Hepatocyte (in vitro differentiated cells): ENCODE results near the gene TTPAL.

Source experiments
- EZH2 ChIP-seq: fragments of 200-600 bp; sonication (generic); IDR thresholded peaks from 2 replicates; pipeline ENCODE4 v1.6.1; 2016; ENCODE audit warnings: antibody characterized with exemption, mild to moderate bottlenecking, borderline replicate concordance
- EZH2phosphoT487 ChIP-seq: fragments of 200-600 bp; sonication (generic); IDR thresholded peaks from one replicate; pipeline ENCODE4 v1.6.1; 2018; ENCODE audit warnings: antibody characterized with exemption, mild to moderate bottlenecking, low read depth, moderate library complexity; ENCODE audit not compliant: unreplicated experiment, severe bottlenecking
- TF ChIP-seq, protein P1 (sequence below): fragments of 200-600 bp; sonication (generic); IDR thresholded peaks from 2 replicates; pipeline ENCODE4 v1.5.1; 2016; ENCODE audit warnings: antibody characterized with exemption, mild to moderate bottlenecking; ENCODE audit not compliant: poor library complexity

DNA sequence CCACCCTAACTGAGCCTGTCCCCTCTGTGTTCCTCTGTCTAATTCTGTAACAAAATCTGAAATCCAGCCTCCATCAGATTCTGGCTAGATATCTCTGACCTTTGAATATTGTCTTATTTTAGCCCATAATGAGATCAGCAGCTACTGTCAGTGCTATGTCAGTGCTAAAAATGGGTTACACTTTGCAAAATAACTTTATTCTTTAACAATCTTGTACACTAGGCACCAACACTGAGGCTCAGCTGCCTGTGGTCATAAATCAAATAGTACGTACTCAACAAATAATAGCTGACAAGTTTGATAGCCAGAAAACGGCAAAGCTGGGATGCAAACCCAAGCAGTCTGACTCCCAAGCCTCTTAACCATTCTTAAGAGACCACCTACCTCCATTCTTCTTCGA is 22.1 kb downstream of the TTPAL start:
- TF ChIP-seq, protein P1, sequence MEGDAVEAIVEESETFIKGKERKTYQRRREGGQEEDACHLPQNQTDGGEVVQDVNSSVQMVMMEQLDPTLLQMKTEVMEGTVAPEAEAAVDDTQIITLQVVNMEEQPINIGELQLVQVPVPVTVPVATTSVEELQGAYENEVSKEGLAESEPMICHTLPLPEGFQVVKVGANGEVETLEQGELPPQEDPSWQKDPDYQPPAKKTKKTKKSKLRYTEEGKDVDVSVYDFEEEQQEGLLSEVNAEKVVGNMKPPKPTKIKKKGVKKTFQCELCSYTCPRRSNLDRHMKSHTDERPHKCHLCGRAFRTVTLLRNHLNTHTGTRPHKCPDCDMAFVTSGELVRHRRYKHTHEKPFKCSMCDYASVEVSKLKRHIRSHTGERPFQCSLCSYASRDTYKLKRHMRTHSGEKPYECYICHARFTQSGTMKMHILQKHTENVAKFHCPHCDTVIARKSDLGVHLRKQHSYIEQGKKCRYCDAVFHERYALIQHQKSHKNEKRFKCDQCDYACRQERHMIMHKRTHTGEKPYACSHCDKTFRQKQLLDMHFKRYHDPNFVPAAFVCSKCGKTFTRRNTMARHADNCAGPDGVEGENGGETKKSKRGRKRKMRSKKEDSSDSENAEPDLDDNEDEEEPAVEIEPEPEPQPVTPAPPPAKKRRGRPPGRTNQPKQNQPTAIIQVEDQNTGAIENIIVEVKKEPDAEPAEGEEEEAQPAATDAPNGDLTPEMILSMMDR, result no peak
- no peak for TF ChIP-seq EZH2phosphoT487
- no peak for TF ChIP-seq EZH2
